Measurements from ENCODE around the gene PIP4K2A.

PIP4K2A gene

DNA sequence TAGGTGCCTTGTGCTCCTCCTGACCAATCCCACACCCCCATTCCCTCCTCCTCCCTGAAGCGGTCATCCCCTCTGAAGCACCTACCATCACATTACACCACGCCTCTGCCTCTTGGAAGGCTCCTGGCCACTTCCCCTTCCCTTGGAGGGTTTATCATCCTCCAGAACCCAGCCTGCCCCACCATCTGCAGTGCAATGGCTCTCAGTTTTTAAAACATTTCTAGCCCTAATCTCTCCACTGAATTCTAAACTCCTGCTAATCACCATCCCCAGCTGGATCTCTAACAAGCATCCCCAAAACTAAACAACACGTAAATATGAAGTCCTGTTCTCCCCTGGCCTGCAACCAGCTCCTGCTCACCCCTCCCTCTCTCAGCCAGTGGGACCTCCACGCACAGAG lies 70.6 kb downstream of the PIP4K2A start:
- in situ Hi-C loops (cut with HindIII; ENCODE audit: low sequenced_read_pairs) = no loop called here

DNA sequence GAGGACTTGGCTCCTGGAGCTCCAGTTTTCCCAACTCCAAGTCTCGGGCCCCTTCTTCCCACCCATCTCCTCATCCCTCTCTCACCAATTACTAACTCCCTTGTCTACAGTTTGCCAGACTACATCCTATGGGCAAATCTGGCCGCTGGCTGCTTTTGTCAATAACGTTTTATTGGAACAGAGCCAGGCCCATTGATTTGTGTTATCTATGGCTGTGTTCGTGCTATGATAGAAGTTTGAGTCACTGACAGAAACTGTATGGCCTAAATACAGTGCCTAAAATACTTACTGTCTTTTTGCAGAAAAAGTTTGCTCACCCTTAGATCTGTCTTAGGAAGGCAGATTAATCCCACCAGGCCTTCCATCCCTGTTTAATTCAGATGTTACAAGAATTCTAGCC lies 71.3 kb downstream of the PIP4K2A start:
- in situ Hi-C loops (cut with HindIII; ENCODE audit: low sequenced_read_pairs) = no loop called here

DNA sequence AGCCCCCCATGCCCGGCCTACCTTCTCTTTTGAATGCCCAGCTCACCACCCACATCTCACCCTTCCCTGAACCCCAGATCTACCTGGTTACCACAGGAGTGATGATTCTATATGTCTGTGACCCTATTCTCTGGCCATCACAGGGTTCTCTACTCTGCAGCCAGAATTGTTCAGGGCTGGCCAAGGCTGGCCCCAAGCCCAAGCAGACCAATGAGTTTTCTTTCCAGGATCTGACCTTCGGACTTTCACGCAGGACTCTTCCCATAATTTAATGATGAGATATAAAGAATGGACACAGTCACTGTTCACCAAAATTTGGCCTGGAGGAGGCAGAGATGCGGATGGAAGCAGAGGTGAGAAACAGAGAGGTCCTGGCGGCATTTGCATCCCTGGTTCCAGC lies 72.6 kb downstream of the PIP4K2A start:
- in situ Hi-C loops (cut with HindIII; ENCODE audit: low sequenced_read_pairs) = no loop called here

DNA sequence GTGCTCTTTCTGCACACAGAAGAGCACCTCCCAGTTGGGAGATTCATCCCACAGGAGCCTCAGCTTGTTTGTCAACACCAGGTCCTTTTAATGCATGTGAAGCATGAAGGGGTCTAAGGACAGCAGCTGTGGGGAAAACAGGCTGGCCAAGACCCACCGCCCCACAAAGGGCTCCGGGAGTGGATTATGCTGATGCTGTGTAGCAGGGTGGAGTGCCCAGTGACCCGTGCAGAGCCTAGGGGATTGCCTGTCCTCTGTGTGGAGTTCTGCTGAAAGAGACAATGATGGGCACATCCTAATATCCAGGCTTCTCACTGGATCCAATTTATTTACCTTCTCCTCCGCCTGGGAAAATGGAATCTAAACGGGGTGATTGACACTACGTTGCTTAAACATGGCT lies 74.0 kb downstream of the PIP4K2A start:
- in situ Hi-C loops (cut with HindIII; ENCODE audit: low sequenced_read_pairs) = no loop called here

DNA sequence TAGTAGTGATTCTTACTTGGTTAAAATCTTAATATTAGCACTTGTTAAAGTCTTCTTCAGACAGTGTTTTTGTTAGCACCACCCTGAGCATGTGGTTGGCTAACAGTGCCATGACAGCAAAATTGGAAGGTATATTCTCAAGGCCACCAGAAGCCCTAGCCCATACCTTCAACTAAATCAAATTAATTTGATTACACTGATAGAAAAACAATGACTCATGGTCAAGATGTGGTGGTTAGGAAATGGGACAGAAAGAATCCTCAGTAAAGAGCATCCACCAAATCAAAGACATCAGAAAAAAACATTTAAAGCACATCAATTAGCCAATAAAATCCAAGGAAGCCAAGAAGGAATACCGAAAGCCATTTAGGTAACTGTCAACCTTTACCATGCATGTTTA lies 75.5 kb downstream of the PIP4K2A start:
- in situ Hi-C loops (cut with HindIII; ENCODE audit: low sequenced_read_pairs) = no loop called here

DNA sequence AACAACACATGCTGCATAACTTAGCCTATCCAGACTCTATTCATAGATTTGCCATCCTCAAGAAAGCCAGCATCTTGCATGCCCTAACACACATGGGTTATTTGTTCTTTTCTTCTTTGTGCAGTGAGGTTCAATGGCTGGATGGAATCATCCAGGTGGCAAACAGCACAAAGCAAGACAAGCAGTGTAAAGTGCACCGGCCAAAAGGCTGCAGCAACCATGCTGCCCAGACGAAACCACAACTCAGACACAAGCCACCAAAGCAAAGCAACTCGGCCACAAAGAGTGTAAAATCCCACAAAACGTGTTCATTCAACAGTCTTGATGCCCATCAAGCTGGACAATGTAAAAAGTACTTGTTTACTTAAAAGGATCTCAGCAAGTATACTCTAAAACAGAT lies 76.9 kb downstream of the PIP4K2A start:
- in situ Hi-C loops (cut with HindIII; ENCODE audit: low sequenced_read_pairs) = no loop called here

DNA sequence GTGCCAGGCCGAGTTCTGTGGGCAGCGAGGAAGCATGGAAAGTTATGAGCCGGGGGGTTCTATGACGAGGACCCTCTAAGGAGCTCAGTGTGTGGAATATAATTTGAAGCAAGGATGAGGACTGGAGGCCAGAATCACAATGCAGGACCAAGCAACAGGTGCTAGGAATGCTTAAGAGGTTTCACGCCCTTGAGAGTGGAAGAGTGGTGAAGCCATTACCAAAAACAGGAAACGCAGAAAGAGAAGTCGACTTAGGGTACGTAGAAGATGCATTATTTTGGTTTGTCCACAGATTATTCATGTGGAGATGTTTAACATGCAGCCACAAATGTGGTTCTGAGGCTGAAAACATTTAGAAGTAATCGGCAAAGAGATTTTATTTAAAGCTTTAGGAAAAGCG lies 78.7 kb downstream of the PIP4K2A start:
- in situ Hi-C loops (cut with HindIII; ENCODE audit: low sequenced_read_pairs) = no loop called here

DNA sequence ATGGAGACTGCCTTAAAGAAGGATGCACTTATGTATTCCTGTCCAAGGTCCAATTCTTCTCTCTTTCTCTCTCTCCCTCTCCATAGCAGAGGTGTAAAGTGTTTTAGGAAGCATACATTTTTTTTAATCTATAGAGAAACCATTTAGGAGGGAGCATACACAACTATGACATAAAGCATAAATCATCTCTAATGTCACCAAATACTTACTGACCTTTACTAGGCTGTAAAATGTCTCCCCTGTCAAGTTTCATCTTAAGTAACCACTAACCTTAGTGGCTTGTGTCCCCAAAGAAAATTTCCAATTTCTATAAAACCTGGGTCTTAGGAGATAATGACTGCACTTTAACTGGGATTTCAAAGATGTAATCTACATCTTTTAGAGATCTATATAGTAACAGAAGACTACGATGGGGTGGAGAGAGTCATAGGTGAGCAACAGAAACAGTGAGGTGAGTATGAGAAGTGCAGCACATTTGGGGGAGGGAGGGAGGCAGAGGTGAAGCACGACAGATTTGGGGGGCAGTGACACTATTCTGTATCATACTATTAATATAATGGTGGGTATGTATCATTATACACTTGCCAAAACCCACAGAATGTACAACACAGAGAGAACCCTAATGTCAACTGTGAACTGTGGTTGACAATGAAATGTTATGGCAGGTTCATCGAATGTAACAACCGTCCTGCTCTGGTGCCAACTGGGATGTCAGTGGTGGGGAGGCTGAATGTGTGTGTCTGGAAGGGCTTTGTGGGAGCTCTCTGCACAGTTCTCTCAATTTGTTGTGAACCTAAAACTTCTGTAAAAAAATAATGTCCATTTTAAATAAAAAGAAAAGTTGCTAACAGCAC lies 79.5 kb downstream of the PIP4K2A start:
- in situ Hi-C loops (cut with HindIII; ENCODE audit: low sequenced_read_pairs) = no loop called here

DNA sequence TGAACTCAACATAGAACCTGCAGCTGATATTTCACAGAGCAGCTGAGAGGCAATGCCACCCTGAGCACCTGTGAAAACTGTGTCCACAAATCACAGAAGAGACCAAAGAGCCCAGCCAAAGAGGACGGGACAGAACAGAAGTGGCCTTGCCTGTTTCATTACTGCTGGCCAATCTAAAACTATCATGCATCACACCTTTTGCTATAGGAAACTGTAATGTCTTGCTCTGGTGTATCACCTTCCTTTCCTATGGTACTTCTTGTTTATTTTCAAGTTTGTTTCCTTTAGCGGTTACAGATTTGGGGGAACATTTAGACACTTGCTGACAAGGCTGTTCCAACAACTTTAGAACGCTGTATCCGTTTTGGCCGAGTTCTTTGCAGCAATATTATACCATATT lies 80.3 kb downstream of the PIP4K2A start:
- in situ Hi-C loops (cut with HindIII; ENCODE audit: low sequenced_read_pairs) = no loop called here

DNA sequence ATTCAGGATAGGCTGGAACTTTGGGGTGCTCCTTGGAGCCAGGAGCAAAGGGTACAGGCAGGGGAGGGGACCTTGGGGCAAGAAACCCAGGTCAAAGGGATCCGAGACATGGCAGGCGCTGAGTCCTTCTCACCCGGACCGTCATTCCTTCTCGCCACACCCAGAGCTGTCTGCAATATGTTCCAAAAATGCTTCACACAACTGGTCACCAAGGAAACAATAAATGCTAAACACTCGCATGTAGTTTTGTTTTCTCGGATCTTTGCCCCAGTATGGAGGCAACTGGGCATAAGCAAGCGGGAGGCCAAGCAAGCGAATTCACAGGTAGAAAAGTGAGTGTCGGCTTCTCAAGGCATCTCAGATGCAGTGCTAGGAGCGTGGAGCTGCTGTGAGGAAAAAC lies 80.8 kb downstream of the PIP4K2A start:
- in situ Hi-C loops (cut with HindIII; ENCODE audit: low sequenced_read_pairs) = no loop called here

DNA sequence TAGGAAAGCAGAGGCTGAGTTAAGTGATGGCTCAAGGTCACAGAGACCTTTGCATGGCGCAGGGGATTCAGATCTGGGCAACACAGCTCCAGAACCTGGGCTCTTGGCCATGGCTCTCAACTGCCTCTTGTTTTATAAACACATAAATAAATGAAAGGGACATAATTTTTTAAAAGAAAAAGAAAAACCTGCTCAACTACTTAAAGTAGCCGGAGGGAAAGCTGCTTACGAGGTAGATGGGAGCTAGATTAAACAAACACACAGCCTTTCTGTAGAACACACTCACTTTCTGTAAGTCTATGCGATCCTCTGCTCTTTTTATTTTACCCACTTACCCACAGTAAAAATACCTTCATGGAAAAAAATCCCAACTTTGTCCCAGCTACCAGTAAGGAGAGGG lies 81.3 kb downstream of the PIP4K2A start:
- in situ Hi-C loops (cut with HindIII; ENCODE audit: low sequenced_read_pairs) = no loop called here

DNA sequence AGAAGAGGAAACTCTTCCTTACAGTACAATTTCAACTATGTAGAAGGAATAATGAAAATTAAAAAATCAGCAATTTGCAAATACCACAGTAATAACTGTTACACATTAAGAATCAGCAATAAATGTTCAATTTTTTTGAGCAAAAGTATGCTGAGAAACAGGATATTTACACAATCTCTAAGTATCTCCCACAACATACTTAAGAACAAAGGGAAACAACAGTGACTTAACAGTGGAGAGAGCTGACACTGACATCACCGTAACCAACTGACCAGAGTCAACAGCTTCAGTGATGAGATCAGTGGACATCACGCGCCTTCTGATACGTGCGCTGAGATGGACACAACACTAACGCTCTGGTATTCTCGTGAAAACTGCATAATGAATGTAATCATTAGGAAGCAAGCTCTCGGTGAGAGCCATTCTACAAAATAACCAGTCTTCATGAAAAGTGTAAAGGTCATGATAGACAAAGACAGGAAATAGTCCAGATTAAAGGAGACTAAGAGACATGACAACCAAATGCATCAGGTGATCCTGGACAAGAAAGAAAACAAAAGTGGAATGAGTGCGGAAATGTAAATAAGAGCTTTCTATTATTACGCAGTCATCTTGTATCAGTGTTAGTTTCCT lies 82.6 kb downstream of the PIP4K2A start:
- in situ Hi-C loops (cut with HindIII; ENCODE audit: low sequenced_read_pairs) = no loop called here

DNA sequence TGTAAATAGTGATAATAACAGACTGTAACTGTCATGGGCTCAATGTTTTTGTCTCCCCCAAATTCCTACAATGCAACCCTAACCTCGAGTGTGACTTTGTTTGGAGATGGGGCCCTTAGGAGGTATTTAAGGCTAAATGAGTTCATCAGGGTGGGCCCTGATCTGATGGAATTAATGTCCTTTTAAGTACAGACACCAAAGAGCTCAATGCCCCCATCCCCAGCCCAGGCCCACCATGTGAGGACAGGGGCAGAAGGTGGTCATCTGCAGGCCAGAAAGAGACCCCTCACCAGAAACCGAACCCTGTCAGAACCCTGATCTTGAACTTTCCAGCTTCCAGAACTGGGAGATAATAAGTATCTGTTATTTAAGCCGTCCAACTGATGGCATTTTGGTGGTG lies 83.2 kb downstream of the PIP4K2A start:
- in situ Hi-C loops (cut with HindIII; ENCODE audit: low sequenced_read_pairs) = no loop called here

DNA sequence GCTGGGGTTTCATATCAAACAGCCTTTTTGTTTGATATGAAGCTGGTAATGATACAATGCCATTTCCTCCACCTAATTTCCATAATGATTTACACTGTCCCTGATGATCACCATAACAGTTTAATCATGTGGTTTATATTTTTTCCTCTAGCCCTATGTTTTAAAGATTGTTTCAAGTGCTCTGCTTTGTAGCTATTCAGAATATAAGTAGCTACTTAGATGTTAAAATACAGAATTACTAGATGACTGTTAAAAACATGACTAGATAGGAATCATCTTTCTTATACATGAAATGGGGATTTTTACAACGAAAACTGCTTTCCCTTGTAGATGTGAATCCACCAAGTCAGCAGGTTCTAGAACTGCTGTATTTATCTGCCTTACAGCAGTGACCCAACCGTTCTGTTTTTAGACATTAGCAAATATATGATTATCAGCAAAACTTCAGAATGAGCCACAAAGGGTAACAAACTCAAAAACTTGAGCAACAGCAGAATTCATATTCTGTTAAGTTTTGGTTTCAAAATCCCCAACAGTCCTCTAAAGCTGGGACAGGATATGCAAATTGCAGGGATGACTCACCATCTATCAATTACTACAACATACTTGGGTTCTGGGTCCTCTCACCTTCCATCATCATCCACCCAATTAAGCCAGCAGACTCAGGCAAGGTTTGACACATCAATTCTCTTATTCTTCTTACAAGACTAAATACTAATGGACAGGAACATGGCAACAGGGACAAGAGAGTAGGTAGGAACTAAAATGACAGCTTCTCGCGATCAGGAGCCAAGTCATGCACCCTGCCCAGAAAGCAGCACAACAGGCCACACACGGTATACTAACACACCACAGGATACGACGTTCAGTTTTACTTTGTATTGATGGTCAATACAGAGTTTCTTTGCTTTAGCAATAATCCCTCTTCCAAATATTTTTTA lies 83.9 kb downstream of the PIP4K2A start:
- in situ Hi-C loops (cut with HindIII; ENCODE audit: low sequenced_read_pairs) = no loop called here

DNA sequence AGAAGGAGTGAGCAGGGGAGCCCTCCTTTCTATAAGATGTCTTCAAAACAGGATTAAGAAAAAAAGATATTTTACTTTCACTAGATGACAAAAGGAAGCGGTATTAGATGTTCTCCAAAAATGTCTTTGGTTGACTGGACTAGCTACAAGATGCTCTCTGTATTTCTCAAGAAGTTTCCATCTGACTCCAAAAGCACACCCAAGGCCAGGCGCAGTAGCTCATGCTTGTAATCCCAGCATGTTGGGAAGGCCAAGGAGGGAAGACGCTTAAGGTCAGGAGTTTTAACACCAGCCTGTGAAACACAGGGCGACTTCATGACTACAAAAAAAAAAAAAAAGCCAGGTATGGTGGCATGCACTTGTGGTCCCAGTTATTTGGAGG lies 84.5 kb downstream of the PIP4K2A start:
- in situ Hi-C loops (cut with HindIII; ENCODE audit: low sequenced_read_pairs) = no loop called here

DNA sequence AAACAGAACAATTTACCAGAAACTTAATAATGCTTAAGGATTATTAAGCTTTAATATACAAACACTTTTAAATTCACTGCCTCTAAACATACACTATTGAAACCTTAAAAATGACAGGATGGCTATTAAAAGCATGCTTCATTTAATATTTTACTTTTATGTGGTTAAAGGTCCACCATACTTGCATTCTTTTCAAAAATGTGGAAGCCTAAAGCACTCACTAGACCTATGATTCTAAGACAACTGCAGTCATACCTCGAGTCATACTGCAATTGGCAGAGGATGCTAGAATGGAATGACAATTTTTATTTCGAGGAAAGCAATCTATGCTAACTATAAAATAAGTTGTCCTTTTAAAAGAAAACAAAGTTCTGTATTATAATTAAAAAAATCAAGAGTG lies 85.3 kb downstream of the PIP4K2A start:
- in situ Hi-C loops (cut with HindIII; ENCODE audit: low sequenced_read_pairs) = no loop called here

DNA sequence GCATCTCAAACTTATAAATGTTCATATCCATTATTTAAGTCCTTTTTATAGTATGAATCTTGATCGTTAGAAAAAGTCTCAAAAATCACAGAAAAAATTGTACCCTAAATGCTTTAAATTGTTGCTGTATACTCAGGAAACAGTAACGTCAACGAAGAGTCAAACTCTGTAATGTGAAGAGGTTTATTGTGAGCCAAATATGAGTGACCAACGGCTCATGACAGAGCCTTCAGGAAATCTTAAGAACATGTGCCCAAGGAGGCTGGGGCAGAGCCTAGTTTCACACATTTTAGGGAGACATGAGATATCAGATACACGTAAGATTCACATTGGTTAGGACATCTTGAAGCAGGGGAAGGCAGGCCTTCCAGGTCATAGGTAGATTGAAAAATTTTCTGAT lies 86.1 kb downstream of the PIP4K2A start:
- in situ Hi-C loops (cut with HindIII; ENCODE audit: low sequenced_read_pairs) = no loop called here

DNA sequence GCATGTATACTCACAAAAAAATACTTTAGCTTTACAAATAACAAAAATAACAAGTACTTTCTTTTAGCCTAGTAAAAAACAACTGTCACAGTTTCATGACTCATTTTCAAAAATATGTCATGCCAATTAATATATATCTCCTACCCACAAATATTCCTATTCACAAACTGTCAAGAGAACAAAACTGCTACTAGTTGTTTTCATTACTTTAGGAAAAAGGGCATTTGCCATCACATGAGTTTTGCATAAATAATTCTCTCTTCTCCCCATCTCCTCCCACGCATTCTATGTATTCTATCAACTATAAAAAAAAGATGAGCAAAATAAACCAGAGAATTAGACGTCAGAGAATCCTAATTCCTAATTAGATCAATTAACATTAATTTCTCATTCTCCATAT lies 87.6 kb downstream of the PIP4K2A start:
- in situ Hi-C loops (cut with HindIII; ENCODE audit: low sequenced_read_pairs) = no loop called here

DNA sequence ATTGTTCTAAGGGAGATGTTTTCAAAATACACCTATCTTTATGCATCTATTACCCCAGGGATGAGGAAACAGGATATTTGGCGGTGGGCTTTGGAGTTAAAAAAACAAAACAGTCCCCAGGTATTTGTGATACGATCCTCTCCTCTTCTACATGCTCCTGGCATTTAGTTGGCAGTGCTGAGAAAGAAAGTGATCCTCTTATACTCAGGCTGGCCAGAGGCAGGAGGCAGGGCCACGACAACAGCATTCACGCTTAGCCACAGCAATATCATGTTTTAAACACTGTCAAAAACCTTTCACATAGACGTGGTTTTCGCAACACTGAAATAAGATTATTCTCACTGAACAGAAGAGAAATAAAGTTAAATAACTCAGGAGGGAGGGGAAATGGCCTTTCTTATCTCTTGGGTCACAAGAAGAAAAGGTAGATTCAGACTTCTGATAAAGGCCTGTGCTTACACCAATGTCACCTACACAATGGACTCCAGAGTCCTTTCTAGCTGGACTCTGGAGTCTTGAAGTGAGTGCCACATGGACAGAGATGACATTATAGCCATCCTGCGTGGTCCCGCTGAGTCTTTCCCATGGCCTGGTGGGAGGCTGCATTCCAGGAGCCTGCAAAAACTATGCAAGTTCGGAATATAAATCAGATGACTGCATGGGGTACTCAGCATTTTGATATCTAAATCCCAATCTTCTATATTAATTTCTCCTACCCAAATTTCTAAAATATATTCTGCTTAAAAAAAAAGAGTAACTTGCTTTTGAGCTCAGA lies 88.7 kb downstream of the PIP4K2A start:
- in situ Hi-C loops (cut with HindIII; ENCODE audit: low sequenced_read_pairs) = no loop called here

DNA sequence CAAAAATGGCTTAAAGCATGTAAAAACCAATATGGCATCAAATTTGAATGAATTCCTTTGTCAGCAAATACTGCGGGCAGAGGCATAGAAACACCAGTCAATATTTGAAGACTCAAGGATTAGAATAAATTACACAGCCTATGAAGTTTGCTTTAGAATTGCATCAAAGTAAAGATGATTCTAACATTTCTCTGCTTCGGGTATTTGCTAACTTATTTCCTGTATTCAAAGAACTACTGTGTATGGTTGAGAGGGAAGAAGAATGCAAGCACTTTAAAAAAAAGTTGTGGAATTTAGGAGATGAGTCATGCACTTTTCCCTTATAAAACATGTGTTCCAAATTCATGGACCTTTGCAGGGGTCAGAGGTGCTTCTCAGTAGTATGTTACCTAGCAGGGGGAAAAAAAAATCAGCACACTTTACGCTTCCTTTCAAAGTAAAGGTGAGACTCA lies 90.1 kb downstream of the PIP4K2A start:
- in situ Hi-C loops (cut with HindIII; ENCODE audit: low sequenced_read_pairs) = loop anchor here (5.0 kb wide), 1 partner anchor 98 kb away; no protein-coding TSS in a partner anchor
